Right renal cortex interstitium (tissue), 3 donors: ENCODE measurements around the gene HSPB6. TPM values are rescaled to one million over a fixed set of nuclear protein-coding genes. Genes with fewer than 3 reads are reported as not detected.
"Not testable (repeated sequence)": the region's sequence is repeated elsewhere in the genome, so short reads cannot be mapped to it uniquely, and the experiment has no call there.

ENCODE experiments used
- DNase-seq, 3 donors: peaks; one replicate each; pipeline ENCODE4 v3.0.0-alpha.2; 2013; ENCODE audit warnings: low read depth in 3 of 3, low spot score in 2 of 3
- polyA plus RNA-seq, 3 donors: library from polyadenylated mRNA; unstranded; fragments of 120-200 nt; gene quantifications; one replicate each; pipeline ENCODE4 v1.2.1, GENCODE V29; 2013; ENCODE audit not compliant: insufficient read length in 3 of 3

The HSPB6 gene
- polyA plus RNA-seq, 3 donors: 17.5 to 21.5 (median 18.7) TPM

DNA sequence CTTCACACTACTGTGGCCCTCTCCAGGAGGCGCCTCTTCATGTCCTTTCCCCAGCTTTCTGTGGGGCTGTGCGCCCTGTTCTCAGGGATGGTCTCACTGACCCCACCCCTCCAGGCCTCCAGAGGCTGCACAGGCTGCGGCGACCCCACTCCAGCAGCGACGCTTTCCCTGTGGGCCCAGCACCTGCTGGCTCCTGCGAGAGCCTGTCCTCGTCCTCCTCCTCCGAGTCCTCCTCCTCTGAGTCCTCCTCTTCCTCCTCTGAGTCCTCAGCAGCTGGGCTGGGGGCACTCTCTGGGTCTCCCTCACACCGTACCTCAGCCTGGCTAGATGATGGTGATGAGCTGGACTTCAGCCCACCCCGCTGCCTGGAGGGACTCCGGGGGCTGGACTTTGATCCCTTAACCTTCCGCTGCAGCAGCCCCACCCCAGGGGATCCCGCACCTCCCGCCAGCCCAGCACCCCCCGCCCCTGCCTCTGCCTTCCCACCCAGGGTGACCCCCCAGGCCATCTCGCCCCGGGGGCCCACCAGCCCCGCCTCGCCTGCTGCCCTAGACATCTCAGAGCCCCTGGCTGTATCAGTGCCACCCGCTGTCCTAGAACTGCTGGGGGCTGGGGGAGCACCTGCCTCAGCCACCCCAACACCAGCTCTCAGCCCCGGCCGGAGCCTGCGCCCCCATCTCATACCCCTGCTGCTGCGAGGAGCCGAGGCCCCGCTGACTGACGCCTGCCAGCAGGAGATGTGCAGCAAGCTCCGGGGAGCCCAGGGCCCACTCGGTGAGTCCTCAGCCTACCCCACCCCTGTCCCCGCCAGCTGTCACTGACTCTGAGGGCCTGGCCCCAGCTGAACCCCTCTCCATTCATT is 29.7 kb upstream of the HSPB6 start:
- DNase-seq: no peak

- DNase-seq: no peak
Measured at GRCh38 chr19:35785339-35785627, 28.5 kb upstream of the HSPB6 start.

DNA sequence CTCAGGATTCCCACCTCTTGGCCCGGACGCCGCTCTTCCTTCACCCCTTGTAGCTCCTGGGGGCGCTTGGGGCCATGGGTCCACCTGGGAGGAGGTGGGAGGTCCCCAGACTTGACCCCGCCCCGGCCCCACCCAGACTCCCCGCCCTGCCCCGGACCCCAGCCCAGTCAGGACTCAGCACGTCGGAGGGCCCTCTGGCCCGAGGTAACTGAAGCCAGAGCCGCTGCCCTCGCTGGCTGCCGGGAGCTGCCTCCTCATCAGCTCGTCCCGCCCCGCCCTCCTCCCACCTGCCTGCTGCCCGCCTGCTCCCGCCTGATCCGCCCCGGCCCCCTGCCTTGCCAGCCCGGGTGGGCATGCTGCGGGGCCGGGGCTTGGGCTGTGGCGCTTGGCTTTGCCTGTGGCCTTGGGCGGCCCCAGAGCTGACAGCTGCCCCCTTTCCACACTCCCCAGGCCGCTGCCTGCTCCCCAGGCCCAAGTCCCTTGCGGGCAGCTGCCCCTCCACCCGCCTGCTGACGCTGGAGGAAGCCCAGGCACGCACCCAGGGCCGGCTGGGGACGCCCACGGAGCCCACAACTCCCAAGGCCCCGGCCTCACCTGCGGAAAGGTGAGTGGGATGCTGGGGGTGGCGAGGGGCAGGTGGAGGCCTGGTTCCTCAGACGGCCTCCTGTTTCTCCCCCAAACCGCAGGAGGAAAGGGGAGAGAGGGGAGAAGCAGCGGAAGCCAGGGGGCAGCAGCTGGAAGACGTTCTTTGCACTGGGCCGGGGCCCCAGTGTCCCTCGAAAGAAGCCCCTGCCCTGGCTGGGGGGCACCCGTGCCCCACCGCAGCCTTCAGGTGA is 27.9 kb upstream of the HSPB6 start:
- DNase-seq: no peak

- DNase-seq: no peak
Measured at GRCh38 chr19:35783469-35784434, 26.9 kb upstream of the HSPB6 start.

GRCh38 chr19:35782589-35782988 is 25.8 kb upstream of the HSPB6 start:
- DNase-seq: no peak

DNA sequence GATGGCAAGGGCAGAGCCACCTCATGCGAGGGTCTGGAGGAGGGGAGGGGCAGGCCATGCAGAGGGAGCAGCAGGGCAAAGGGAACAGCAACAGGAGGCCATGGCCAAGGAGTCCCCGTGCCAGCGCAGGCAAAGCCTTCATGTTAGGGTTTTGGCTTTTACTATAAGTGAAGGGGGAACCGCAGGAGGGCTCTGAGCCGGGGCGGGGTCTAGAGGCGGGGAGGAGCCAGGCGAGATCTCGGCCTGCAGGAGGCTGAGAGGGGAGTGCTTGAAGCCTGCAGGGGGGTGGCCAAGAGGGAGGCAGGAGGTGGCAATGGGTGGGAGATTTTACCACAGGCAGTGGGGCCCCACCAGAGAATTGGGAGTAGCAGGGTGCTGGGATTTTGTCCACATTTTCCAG is 24.8 kb upstream of the HSPB6 start:
- DNase-seq: no peak

DNA sequence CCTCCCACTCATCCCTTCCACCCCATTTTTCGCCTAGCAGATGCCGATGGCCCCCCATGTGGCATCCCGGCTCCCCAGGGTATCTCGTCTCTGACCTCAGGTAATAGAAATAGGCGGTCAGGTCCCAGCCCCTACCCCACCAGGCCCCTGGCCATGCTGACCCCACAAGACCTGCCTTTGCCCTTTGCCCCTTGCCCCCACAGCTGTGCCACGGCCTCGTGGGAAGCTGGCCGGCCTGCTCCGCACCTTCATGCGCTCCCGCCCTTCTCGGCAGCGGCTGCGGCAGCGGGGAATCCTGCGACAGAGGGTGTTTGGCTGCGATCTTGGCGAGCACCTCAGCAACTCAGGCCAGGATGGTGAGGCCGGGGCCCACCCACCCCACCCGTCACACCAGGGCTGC is 23.9 kb upstream of the HSPB6 start:
- no peak for DNase-seq

GRCh38 chr19:35780058-35780457 is 23.2 kb upstream of the HSPB6 start:
- DNase-seq: no peak

DNA sequence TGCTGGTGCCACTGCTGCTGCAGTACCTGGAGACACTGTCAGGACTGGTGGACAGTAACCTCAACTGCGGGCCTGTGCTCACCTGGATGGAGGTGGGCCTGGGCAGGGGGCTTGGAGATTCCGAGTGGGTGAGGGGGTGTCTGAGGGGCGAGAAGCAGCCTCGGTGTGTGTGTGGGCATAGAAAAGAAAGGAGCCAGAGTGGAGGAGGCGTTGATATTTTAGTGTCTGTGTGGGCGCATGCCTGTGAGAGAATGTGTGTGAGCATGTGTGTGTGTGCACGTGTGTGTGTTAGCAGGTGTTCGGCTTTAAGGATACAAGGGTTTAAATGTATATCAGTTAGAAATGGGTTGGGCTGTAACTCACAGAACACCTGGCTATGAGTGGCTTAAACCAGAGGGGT is 22.2 kb upstream of the HSPB6 start:
- DNase-seq: no peak

GRCh38 chr19:35777961-35778360 is 21.1 kb upstream of the HSPB6 start:
- no peak for DNase-seq

GRCh38 chr19:35777086-35777841 is 20.4 kb upstream of the HSPB6 start:
- no peak for DNase-seq

GRCh38 chr19:35776102-35776788 is 19.4 kb upstream of the HSPB6 start:
- no peak for DNase-seq

- peak; percentile 94 to 97 (median 96) for DNase-seq
Measured at GRCh38 chr19:35775298-35776101, 18.7 kb upstream of the HSPB6 start, which contains the start of gene ARHGAP33. ARHGAP33 (plus strand) TSS chr19:35775564; CDS start chr19:35775659, 95 bp downstream.

GRCh38 chr19:35775046-35775297 is 18.1 kb upstream of the HSPB6 start:
- DNase-seq: no peak

DNA sequence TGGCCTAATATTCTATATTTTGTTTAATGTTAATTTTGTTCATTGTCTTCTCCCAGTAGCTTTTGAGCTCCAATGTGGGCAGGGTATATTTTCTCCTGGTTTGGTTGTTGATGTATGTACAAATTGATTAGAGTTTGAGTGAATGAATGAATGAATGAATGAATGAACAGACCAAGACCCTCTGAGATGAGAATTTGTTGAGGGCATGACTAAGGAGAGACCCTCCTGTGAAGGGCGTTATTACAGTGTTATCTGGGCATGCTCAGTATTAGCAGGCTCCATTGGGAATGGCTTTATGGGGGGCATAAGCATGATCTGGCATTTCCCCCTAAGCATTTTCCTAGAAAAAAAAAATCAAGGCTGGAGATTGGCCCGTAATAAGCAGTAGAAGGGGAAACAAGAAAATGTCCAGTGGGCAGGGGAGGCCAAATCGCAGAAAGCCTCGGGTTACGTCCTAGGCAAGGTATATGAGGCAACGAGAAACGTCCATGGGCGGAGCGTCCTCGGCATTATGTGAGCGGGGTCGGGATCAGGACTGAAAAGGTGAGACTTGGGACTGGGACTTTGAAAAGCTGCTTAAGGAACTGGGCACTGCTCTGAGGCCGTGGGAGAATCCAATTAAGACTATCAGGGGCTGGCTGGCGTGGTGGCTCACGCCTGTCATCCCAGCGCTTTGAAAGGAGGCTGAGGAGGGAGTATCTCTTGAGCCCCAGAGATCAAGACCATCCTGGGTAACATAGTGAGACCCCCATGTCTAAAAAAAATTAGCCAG is 17.6 kb upstream of the HSPB6 start:
- DNase-seq: no peak

- no peak for DNase-seq
Measured at GRCh38 chr19:35773020-35773806, 16.4 kb upstream of the HSPB6 start.

DNA sequence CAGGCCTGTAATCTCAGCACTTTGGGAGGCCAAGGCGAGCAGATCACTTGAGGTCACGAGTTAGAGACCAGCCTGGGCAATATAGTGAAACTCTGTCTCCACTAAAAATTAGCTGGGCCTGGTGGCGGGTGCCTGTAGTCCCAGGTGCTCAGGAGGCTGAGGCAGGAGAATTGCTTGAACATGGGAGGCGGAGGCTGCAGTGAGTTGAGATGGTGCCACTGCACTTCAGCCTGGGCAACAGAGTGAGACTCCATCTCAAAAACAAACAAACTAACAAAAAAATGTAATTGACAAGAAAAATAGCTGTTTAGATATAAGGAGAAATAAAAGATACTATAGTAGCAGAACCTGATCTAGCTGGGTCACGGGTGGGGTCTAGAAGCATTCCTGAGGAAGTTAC is 15.5 kb upstream of the HSPB6 start:
- DNase-seq: not testable (repeated sequence)

DNA sequence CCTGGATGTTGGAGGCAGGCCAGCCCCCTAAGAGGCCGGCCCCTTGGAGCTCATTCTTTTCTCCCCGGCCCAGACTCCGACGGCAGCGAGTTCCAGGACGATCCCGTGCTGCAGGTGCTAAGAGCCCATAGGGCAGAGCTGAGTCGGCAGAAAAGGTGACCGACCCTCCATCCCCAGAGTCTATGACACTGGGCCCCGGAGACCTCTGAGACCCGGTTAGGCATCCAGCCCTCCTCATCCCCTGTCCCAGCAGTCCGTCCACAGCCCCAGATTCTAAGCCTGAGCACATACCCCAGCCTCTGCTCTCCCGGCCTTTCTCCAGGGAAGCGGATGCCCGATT is 11.2 kb upstream of the HSPB6 start:
- DNase-seq: no peak
